PC-3 (cell line): ENCODE data around the gene OR11H6. TPM values are rescaled to one million over a fixed set of nuclear protein-coding genes. Genes with fewer than 3 reads are reported as not detected.
A peak's percentile ranks its signal among the peaks of the same experiment; 100 is the strongest.

Source experiments
- ATAC-seq: fragments of 200-7000 bp; cut with Tn5 transposase; 2 replicates; pipeline ENCODE4 v1.9.1; 2020; ENCODE audit warnings: mild to moderate bottlenecking, moderate library complexity
- BruUV-seq: library from RNA; stranded (reverse); fragments of 400-500 nt; replicated peaks from 2 replicates; lab custom pipeline; 2021; lab: Mats Ljungman, UMichigan
- CTCF ChIA-PET: fragments of 300-600 bp; sonication (Branson Sonifier 250); formaldehyde crosslinking; loops from one replicate; lab custom pipeline; 2022; ENCODE audit warnings: antibody characterized with exemption; lab: Charles Lee
- POLR2A ChIA-PET: fragments of 300-600 bp; sonication (Branson Sonifier 250); formaldehyde crosslinking; loops from one replicate; lab custom pipeline; 2022; ENCODE audit warnings: antibody characterized with exemption; ENCODE audit not compliant: unreplicated experiment; lab: Charles Lee
- DNase-seq: peaks from one replicate; pipeline ENCODE4 v3.0.0-alpha.2; 2015
- H2AFZ ChIP-seq: fragments of 300-600 bp; sonication (generic); 2 replicates; pipeline ENCODE4 v1.6.0; 2016; ENCODE audit warnings: antibody characterized with exemption, low read length
- H3F3A ChIP-seq: fragments of 300-600 bp; sonication (generic); one replicate; pipeline ENCODE4 v1.6.0; 2017; ENCODE audit warnings: antibody characterized with exemption, low read length, control low read depth, mild to moderate bottlenecking; ENCODE audit not compliant: unreplicated experiment
- H3K27ac ChIP-seq: fragments of 300-600 bp; sonication (generic); 2 replicates; pipeline ENCODE4 v1.5.1; 2016; ENCODE audit warnings: mild to moderate bottlenecking, low read length
- H3K27me3 ChIP-seq: fragments of 300-600 bp; sonication (generic); 2 replicates; pipeline ENCODE4 v1.6.1; 2016; ENCODE audit warnings: low read length, mixed read lengths
- H3K36me3 ChIP-seq: fragments of 300-600 bp; sonication (generic); 2 replicates; pipeline ENCODE4 v1.6.1; 2016; ENCODE audit warnings: low read depth, mixed run types, low read length, mixed read lengths
- H3K4me1 ChIP-seq: fragments of 300-600 bp; sonication (generic); 2 replicates; pipeline ENCODE4 v1.5.1; 2016; ENCODE audit warnings: low read length; ENCODE audit not compliant: insufficient read depth
- H3K4me2 ChIP-seq: fragments of 300-600 bp; sonication (generic); 2 replicates; pipeline ENCODE4 v1.6.0; 2016; ENCODE audit warnings: low read length
- H3K4me3 ChIP-seq: fragments of 300-600 bp; sonication (generic); 2 replicates; pipeline ENCODE4 v1.5.1; 2016; ENCODE audit warnings: mild to moderate bottlenecking, low read length, mixed read lengths
- H3K79me2 ChIP-seq: fragments of 300-600 bp; sonication (generic); 2 replicates; pipeline ENCODE4 v1.6.1; 2017; ENCODE audit warnings: low read length, mixed read lengths
- H3K9ac ChIP-seq: fragments of 300-600 bp; sonication (generic); 2 replicates; pipeline ENCODE4 v1.6.0; 2016; ENCODE audit warnings: mild to moderate bottlenecking, low read length
- H3K9me2 ChIP-seq: fragments of 300-600 bp; sonication (generic); replicated peaks from 2 replicates; pipeline ENCODE4 v1.6.1; 2016; ENCODE audit warnings: mixed run types, low read length, mixed read lengths
- H3K9me3 ChIP-seq: fragments of 300-600 bp; sonication (generic); 2 replicates; pipeline ENCODE4 v1.6.1; 2016; ENCODE audit warnings: low read length, mixed read lengths
- H4K20me1 ChIP-seq: fragments of 300-600 bp; sonication (generic); 2 replicates; pipeline ENCODE4 v1.6.1; 2016; ENCODE audit warnings: low read length, mixed read lengths
- CTCF ChIP-seq: fragments of 300-600 bp; sonication (generic); conservative IDR thresholded peaks from 2 replicates; pipeline ENCODE4 v1.5.1; 2017; ENCODE audit warnings: antibody characterized with exemption, low read depth, mild to moderate bottlenecking, low read length
- EZH2 ChIP-seq: fragments of 300-600 bp; sonication (generic); IDR thresholded peaks from one replicate; pipeline ENCODE4 v1.6.1; 2017; ENCODE audit warnings: antibody characterized with exemption, mild to moderate bottlenecking, low read length; ENCODE audit not compliant: unreplicated experiment
- EZH2phosphoT487 ChIP-seq: fragments of 300-600 bp; sonication (generic); IDR thresholded peaks from 2 replicates; pipeline ENCODE4 v1.6.1; 2018; ENCODE audit warnings: mild to moderate bottlenecking, antibody characterized with exemption, low read length, borderline replicate concordance
- intact Hi-C: fragments of 100-400 bp; cut with micrococcal nuclease; formaldehyde crosslinking; loops from 2 replicates; pipeline ENCODE4 v1.9.0; 2023
- total RNA-seq: library from RNA; depleted of rRNA; stranded (reverse); fragments of >200 nt; gene quantifications from 2 replicates; pipeline ENCODE4 v1.2.3, GENCODE V29; 2014

The OR11H6 gene
- total RNA-seq, 1 experiment from 2014 or later: not detected

GRCh38 chr14:20195911-20196310 is 27.6 kb upstream of the OR11H6 start:
- no TSS peak for BruUV-seq
- H3K36me3 ChIP-seq: no peaks in the 10 kb centered on the region
- CTCF ChIA-PET: no interaction called here
- H3K4me1 ChIP-seq: no peaks in the 10 kb centered on the region
- no peaks in the 10 kb centered on the region for H3F3A ChIP-seq
- intact Hi-C loops: no loop called here
- no peak overlapping the region for H2AFZ ChIP-seq
- peak; percentile 17 for DNase-seq
- H3K27ac ChIP-seq: no peak overlapping the region
- peaks cover 47% of the 10 kb centered on the region for H3K27me3 ChIP-seq
- no peak overlapping the region for H3K9ac ChIP-seq
- H3K9me3 ChIP-seq: no peaks in the 10 kb centered on the region
- H3K4me2 ChIP-seq: no peak overlapping the region
- H3K4me3 ChIP-seq: no peak overlapping the region
- no peak for ATAC-seq
- no peaks in the 10 kb centered on the region for H3K79me2 ChIP-seq
- H4K20me1 ChIP-seq: no peaks in the 10 kb centered on the region
- TF ChIP-seq CTCF: no peak
- no peak for TF ChIP-seq EZH2
- no peak for TF ChIP-seq EZH2phosphoT487
- H3K9me2 ChIP-seq: no peaks in the 10 kb centered on the region
- POLR2A ChIA-PET: no interaction called here

- Histone ChIP-seq H3K9ac (no peak overlapping the region), H4K20me1 (no peaks in the 10 kb centered on the region), H3K4me2 (no peak overlapping the region), H3K36me3 (no peaks in the 10 kb centered on the region), H3K9me3 (no peaks in the 10 kb centered on the region), H2AFZ (no peak overlapping the region), H3K27ac (no peak overlapping the region), H3K4me3 (no peak overlapping the region), H3F3A (no peaks in the 10 kb centered on the region), H3K4me1 (no peaks in the 10 kb centered on the region), H3K9me2 (no peaks in the 10 kb centered on the region), H3K27me3 (peaks cover 31% of the 10 kb centered on the region), H3K79me2 (no peaks in the 10 kb centered on the region)
- CTCF ChIA-PET: no interaction called here
- POLR2A ChIA-PET: no interaction called here
- ATAC-seq: no peak
- no peak for TF ChIP-seq EZH2phosphoT487
- TF ChIP-seq CTCF: no peak
- no peak for TF ChIP-seq EZH2
- intact Hi-C loops: no loop called here
- no TSS peak for BruUV-seq
- no peak for DNase-seq
These were observed 26.1 kb upstream of the OR11H6 start for GRCh38 chr14:20197459-20197858.

- no peak overlapping the region for H3K4me3 ChIP-seq
- no peak for DNase-seq
- ATAC-seq: no peak
- ChIA-PET CTCF (no interaction called here), POLR2A (no interaction called here)
- no peaks in the 10 kb centered on the region for H4K20me1 ChIP-seq
- no peaks in the 10 kb centered on the region for H3K9me3 ChIP-seq
- intact Hi-C loops: no loop called here
- peaks cover 18% of the 10 kb centered on the region; the same call in 1 of the 2 replicates for H3K27me3 ChIP-seq
- H2AFZ ChIP-seq: no peak overlapping the region
- no peaks in the 10 kb centered on the region for H3K36me3 ChIP-seq
- no peaks in the 10 kb centered on the region for H3K4me1 ChIP-seq
- no peak overlapping the region for H3K27ac ChIP-seq
- no peaks in the 10 kb centered on the region for H3F3A ChIP-seq
- H3K79me2 ChIP-seq: no peaks in the 10 kb centered on the region
- no TSS peak for BruUV-seq
- no peak overlapping the region for H3K4me2 ChIP-seq
- H3K9me2 ChIP-seq: no peaks in the 10 kb centered on the region
- H3K9ac ChIP-seq: no peak overlapping the region
- TF ChIP-seq EZH2phosphoT487 (no peak), EZH2 (no peak), CTCF (no peak)
These were observed 24.5 kb upstream of the OR11H6 start for GRCh38 chr14:20198991-20199390.
